Bone marrow (tissue), 2 donors: ENCODE data around the gene C19orf81.
A peak's percentile ranks its signal among the peaks of the same experiment; 100 is the strongest.

ENCODE experiments used
- DNase-seq, 2 donors: peaks; one replicate each; lab custom pipeline; 2025; lab: John Stamatoyannopoulos, UW

C19orf81 gene

DNA sequence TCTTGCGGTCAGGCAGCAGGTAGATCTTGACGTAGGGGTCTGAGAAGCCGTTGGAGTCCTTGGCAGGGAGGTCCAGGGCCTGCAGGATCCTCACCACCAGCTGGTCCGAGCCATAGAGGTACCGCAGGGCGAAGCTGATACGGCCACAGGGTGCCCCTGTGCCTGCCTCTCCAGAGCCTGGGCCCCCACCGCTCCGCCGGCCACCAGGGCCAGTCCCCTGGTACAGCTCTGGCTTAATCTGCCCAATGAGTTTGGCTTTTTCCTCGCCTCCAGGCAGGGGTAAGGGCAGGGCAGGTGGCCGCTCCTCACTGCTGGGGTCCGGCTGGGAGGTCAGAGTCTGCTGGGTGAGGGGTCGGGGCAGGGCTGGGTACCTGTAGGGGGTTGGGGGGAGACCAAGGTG, 19.4 kb upstream of the C19orf81 start:
- no peak for DNase-seq

DNA sequence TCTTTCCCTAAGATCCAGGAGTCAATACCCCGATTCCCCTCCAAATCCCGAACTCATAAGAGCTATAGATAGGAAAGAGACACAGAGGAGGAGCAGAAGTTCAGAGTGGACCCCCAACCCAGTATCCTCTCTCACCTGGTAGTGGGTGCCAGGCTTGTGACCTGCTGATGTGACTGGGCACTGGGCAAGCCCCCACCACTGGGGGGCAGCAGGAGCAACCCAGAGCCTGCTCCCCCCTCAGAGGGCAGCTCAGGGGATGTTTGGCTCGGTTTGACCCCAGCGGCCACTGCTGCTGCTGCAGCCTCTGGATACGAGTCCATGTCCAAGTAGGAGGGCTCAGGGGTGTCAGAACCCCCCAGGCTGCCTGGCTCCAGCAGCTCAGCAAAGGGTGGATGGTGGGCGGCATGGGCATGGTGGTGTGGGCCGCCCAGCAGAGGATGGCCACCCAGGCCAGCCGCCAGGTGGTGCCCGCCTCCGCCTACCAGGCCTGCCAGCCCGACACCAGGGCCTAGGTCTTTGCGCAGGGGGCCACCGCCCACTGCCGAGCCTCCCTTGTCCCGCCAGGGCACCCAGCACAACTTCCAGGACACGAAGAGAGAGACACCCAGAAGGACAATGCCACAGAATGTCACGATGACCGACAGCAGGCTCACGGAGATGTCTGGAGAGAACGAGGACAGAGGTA, 17.0 kb upstream of the C19orf81 start:
- no peak for DNase-seq

DNA sequence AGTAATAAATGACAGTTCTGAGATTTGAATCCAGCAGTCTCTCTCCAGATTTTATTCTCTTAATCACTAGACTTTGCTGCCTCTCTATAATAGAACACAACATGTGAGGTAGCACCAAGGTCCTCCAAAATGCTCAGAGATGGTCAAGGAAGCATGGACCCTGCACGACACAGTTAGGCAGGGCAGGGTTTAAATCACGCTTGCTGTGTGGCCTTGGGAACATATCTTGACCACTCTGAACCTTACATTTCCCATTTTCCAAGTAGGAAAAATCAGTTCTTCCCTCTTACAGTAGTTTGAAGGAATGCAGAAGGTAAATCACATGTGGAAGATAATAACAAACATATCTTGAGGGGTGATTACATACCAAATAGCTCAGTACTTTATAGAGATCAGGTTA, 15.9 kb upstream of the C19orf81 start:
- DNase-seq: no peak

DNA sequence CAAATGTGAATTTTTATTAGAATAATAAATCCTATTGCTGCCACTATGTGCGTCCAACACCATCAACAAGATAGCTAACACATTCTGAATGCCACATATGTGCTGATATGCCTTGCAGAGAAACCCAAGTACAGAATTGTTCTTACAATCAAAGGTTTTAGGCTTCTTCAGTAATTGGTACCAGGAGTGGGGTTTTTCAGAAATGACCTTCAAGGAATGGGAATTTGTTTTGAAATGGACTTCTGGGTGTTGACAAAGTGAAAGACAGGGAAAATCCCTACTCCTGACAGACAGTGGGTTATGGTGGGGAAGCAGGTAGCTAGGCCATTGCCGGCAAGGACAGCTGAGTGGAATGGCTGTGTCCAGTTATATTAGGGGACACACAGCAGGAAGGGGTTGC, 15.3 kb upstream of the C19orf81 start:
- no peak for DNase-seq

DNA sequence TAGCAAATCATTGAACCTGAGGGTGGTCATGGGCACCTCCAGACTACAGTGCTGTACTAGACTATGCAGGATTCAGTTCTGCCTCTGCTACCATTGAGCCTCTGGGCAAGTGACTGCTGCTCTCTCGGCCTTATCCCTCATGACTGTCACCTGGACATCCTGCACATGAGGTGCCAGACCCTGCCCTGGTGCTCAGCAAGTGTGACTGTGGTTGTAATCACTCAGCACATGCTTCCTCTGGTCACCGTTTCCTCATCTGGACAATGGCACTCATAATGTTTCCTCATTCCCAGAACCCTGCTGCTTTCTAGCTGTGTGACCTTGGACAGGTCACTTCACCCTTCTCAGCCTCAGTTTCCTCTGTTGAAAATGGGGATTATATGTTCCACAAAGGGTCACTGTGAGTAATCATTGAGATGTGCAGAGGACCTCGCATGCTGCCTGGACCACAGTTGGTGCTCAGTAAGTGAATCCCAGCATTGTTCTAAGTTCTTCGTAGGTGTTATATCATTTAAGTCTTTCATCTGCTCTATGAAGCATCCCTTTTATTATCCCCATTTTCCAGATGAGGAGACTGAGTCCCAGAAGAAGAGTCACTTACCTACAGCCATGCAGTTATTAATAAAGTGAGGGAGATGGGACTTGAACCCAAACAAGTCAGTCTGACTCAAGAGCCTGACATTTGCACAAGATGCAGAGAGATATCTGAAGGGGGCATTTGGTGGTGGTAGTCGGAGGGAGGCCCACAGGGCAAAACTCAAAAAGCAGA, 12.7 kb upstream of the C19orf81 start:
- DNase-seq: no peak

DNA sequence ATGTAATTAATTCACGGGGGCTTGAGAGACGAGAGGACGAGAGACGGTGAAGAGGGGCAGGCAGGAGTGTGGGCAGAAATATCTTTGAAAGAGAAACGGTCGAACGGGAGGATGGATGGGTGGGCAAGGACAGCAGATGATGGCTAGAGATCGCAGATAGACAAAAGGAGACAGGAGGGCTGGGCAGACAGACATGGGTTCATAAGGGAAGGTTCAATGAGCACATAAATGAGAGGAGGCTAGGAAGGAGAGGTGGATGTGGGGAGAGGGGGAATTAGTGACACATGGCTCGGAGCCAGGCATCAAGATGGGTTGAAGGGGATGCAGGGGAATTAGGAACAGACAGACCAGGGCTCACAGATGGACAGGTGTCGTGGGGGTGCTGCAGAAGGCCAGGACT, 10.6 kb upstream of the C19orf81 start:
- DNase-seq: no peak

DNA sequence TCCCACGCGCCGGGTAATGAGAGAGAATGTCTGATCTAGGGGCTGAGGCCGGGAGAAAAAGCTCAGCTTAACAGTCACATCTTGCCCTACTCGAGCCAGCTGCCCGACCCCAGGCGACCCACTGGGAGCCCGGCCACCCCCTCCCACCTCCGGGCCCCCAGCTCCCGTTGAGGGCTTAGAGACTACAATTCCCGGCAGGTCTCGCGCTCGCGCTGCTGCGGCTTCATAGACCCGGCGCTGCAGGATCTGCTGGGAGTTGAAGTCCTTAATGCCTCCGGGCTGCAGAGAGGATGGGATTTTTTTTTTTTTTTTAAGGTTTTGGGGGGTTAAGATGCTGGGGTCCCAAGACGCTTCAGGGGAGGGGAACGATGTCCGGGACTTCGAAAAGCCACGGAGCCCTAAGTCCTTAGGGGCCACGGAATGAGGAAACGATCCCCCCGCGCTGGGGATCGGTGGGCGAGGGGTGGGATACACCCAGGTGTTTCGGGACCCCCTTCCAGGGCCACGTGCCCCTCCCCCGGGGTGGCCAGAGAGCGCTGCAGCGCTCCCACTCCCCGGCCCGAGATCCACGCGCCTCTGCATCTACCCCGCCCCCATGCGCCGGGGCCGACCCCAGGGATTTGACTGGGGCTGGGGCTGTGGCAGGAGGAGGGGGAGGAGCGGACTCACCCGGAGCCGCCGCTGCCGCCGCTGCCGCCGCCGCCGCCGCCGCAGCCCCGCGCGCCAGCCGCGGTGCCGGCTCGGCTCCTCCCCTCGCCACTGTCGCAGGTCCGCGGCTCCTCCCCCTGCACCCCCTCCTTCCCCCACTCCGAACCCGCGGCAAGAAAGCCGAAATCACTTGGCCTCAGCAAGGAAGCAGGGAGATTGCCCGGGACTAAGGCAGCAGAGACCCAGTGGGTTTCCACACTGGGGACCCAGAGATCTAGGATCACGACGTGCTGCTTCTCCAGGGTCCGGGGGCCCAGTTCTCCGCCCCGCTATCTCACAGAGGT, 9.8 kb upstream of the C19orf81 start, which contains the start of gene SYT3:
Gene SYT3, minus strand, starts transcription at position 761 of the 992 bp plus-strand sequence. CDS start 2,470 bp downstream, outside the sequence.
- no peak for DNase-seq

DNA sequence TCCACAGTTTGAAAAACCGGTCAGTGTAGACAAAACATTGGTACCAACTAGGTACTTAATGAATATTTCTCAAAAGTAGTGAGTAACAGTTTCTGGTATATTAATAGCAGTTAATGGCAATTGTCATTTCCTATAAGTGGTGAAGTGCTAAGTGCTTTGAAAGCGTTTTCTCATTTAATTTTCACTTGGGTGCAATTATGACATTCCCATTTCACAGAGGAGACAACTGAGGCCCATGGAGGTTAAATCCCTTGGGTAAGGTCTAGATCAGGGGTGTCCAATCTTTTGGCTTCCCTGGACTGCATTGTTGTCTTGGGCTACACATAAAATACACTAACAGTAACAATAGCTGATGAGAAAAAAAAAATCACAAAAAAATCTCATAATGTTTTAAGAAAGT, 8.9 kb upstream of the C19orf81 start:
- no peak for DNase-seq

DNA sequence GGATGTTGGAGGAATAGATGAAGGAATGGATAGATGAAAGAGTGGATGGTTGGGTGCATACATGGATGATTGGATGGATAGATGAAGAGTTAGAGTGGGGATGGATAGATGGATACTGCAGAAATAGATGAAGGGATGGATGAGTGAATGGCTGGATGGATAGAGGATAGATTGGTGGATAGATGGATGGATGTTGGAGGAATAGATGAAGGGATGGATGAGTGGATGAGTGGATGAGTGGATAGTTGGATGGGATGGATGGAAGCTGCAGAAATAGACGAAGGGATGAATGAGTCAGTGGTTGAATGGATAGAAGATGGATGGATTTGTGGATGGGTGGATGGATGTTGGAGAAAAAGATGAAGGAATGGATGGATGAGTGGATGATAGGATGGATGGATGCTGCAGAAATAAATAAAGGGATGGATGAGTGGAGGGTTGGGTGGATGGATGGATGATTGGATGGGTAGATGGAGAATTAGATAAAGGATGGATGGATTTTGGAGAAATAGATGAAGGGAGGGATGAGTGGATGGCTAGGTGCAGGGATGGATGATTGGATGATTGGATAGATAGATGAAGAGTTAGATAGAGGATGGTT, 4.8 kb upstream of the C19orf81 start:
- DNase-seq: no peak

DNA sequence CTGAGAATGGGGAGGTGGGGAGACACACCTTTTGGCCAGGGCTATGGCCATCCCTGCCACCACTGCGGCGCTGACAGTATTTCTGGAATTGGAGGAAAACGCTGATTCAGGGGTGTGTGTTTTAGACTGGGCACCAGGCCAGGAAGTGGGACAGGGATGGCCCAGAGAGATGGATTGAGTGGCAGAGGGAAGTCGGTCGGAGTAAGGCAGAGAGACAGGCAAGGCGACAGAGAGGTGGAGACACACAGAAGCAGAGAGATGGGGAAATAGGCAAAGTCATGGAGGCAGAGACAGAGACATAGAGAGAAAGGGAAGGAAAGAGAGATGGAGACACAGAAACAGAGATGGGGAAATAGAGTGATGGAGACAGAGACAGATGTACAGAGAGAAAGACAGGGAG, 4.1 kb upstream of the C19orf81 start:
- no peak for DNase-seq

DNA sequence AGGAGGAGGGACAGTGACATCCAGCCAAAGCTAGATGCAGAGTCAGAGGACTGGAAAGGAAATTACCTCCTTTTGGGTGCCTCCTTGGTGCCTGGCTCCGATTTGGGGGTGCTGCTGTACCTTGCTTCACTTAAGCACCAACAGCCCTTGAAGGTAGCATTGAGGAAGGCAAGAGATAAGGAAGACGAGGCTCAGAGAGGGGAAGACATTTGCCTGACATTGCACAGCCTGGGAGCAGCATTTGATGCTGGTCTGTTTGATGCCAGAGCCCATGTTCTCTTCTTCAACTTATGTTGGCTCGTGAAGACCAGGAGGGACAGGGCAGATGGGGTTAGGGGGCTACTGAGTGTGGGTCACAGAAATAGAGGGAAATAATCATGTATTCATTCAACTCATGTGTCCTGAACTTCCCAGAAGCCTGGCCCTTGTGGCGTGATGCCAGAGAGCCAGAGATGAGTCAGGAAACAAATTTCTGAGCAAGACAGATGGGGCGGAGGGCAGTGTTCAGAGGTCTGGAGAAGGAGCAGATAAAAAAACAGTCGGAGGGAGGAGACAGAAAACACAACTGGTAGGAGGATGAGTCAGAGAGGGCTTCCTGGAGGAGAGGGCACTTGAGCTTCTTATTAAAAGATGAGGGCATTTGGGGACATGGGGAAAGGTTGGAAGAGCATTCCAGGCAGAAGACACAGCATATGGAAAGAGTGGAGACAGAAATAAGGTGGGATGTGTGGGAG, 3.0 kb upstream of the C19orf81 start:
- no peak for DNase-seq

DNA sequence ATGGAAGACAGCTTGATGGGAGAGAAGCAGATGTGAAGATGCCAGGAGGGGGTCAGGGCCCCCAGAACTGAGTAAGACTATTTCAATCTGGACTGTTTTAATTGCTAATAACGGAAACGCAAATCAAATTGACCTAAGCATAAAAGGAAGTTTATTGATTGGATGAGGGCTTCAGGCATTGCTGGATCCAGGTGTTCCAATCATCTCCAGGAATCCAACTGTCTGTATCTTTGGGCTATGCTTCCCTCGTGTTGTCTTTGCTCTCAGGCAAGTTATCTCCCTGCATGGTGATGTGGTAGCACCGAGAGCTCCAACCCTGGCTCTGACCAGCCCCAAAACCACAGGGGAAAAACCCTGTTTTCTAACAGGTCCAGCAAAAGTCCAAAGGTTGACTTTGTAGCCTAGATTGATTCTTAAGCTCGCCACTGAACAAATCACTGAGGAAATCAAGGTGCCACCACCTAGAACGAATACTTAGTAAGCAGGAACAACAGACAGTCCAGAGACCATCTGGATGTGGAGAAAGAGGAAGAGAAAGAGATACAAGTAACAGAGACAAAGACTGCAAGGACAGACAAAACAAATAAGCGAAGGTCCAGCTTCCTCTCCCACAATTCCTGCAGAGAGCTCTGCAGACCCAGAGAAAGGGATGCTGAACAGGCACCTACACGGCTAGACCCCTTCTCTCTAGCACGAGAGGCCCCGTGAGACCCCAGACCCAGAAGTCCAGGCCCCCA, 1.2 kb upstream of the C19orf81 start:
- no peak for DNase-seq

DNA sequence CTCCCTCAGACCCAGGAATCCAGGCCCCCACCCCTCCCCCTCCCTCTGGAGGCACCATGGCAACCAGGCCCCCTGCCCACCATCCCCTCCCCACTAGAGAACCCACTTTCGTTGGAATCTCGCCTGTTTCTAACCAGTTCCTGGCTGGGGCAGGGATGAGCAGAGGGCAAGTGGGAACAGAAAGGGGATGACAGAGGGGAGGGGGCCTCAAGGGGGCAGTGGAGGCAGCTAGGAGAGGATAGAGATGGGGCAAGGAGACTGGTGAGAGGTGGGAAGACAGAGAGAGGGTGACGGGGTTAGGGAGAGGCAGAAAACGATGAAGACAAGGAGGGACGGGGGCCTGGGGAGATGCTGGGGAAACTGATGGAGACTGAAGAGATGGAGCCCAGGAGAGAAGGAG, 586 bp upstream of the C19orf81 start:
- DNase-seq: no peak

DNA sequence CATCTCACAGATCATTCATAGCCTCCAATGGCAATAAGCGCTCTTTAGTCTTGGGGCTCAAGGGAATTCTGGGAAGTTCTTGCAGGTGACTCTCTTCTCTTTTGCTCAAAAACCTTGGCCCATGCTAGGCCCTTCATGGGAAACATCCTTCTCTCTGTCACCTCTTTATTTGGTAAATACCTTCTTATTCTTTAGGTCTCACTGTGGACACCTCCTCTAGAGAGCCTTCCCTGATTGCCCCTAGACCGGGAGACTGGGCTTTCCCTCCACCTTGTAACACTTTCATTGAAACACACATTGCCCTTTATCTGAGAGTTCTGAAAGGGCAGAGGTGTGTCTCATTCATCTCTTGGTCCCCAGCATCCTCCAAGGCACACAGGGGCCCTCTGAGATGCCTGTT, 1.9 kb downstream of the C19orf81 start:
- DNase-seq: no peak

DNA sequence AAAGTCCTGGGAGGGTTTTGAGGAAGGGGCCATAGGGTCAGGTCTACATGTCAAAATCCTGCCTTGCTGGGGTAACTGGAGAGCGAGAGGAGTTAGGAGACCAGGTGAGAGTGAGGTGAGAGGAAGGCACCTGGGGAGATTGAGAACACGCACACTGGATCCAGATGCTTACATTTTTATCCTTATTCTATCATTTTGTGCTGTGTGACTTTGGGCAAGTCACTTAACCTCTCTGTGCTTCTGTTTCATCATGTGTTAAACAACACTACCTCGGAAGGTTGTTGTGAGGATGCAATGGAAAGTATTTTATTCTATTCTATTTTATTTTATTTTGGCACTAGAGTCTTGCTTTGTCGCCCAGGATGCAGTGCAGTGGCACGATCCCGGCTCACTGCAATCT, 3.5 kb downstream of the C19orf81 start:
- DNase-seq: no peak

DNA sequence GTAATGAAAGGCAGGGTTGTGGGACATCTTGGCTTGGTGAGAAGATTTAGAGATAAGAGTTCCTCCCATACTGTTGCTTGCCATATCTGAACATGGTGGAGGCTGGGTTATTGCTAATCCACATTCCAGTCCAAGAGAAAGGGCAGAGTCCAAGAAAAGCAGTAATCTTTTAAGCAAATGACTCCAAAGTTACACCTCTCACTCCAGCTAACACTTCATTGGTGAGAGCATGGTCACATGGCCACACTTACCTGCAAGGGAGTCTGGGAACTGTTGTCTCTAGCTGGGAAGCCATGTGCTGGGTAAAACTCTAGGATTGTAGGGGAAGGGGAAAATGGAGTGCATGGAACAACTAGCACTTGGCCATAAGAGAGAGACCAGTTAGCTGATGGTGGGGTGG, 5.6 kb downstream of the C19orf81 start:
- no peak for DNase-seq

DNA sequence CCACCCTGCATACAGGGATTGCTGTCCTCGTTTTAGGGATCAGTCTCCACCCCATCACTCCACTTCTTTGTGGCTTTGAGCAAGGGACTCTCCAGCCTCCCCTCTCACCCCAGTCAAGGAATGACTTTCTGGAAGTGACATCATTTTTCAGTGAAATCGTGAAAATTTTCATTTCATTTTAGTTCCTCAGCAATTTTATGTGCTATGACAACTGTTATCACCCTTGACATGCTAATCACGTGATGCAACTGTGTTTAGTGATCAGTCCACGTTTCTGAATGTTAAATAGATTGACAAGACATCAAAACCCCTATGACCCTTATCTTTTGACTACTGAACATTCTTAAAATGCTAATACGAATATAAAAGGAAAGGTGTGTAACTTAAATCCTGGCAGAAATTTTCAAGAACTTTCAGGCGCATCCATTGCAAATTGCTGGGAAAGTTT, 8.0 kb downstream of the C19orf81 start:
- no peak for DNase-seq

DNA sequence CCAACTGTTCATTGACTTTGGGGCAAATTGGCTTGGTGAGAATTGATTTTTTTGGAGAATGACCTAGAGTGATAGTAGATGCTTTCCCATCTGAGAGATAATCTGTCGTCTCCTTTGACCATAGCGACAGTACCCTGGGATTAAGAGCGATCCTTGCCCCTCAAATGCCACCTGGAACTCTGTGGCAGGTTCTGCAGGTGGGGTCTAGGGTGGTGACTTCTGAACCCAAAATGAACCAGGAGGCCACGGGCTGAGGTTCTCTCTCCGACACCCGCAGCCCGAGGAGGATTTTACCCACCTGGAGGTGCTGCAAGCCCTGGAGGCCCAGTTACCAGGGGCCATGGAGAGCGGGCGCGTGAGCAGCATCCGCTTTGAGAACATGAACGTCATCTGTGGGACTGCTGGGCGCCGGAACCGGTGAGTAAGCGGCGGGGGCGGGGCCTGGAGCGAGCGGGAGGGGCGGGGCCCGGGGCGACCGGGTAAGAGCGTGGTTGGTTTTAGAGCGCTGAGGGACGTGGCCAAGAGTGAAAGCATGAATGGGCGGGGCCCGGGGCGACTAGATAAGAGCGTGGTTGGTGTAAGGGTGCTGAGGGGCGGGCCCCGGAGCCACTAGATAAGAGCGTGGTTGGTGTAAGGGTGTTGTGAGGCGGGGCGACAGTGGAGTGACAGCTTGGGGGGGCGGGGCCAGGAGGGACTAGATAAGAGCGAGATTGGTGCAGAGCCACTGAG, 8.6 kb downstream of the C19orf81 start:
- DNase-seq: peak; percentile 88 to 98

DNA sequence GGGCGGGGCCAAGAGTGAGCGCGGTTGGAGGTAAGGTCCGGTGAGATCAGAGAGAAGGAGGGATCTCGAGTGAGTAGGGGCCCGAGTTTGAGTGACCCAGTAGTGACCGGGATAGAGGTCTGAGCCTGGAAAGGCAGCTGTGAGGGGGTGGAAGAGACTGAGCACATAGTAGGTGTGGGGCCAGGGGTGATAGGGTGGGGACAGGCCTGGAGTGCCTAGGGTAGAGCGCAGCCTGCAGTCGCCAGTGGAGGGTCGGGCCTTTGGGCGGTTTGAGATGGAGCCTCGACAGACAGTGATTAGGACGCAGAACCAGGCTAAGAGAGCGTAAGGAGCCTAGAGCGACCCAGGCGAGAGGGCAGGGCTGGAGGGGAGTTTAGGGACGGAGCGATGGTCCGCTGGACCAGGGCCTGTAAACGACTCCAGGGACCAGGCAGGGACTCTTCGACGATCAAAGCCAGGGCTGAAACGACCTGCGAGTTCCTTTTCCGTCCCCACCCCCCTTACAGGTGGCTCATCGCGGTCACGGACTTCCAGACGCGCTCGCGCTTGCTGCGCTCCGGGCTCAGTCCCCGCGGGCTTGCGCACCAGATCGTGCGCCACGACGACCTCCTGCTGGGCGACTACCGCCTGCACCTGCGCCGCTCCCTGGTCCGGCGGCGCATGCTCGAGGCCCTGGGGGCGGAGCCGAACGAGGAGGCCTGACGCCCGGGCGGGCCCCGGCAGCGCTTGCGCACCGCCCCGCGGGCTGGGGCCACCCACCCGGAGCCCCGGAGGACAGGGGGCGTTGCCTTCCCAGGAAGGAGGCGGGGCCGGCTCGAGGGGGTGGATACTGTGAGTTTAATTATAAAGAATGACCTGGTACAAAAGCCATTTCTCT, 9.4 kb downstream of the C19orf81 start:
- DNase-seq: peak in 1 of 2 donors; percentile 46
